H1 (cell line): ENCODE measurements around the gene PCDHA5. TPM values are rescaled to one million over a fixed set of nuclear protein-coding genes. Genes with fewer than 3 reads are reported as not detected.

Experiments
- CTCF ChIA-PET: fragments of 300-600 bp; sonication (Branson Sonifier 250); formaldehyde crosslinking; loops from one replicate; lab custom pipeline; 2021; ENCODE audit not compliant: partially characterized antibody; lab: Charles Lee
- POLR2A ChIA-PET: fragments of 300-600 bp; sonication (Branson Sonifier 250); formaldehyde crosslinking; loops from one replicate; lab custom pipeline; 2021; ENCODE audit warnings: inconsistent platforms; ENCODE audit not compliant: partially characterized antibody; lab: Charles Lee
- DNase-seq, 2 experiments: peaks; one replicate each; pipeline versions ENCODE4 v3.0.0 to v3.0.0-alpha.2; 2010 to 2022; ENCODE audit warnings: low spot score in 2 of 2, low read depth in 1 of 2, mixed read lengths in 1 of 2
- FAIRE-seq: peaks from 2 replicates; lab custom pipeline; 2011; peaks lifted over from hg19 to GRCh38; lab: Jason Lieb, UNC
- H2AFZ ChIP-seq: 2 replicates; pipeline ENCODE4 v1.8.1; 2012; ENCODE audit warnings: low read length, inconsistent platforms
- H2AK5ac ChIP-seq: 2 replicates; pipeline ENCODE4 v1.6.1; 2013; ENCODE audit warnings: low read depth, low read length
- H2BK120ac ChIP-seq: replicated peaks from 2 replicates; pipeline ENCODE3; 2013; ENCODE audit warnings: low read depth, low read length, inconsistent platforms
- H2BK12ac ChIP-seq: 2 replicates; pipeline ENCODE4 v1.6.1; 2013; ENCODE audit warnings: low read depth, low read length
- H2BK15ac ChIP-seq: 2 replicates; pipeline ENCODE4 v1.6.1; 2013; ENCODE audit warnings: low read length
- H2BK20ac ChIP-seq: 2 replicates; pipeline ENCODE4 v1.6.1; 2013; ENCODE audit warnings: low read length
- H2BK5ac ChIP-seq: 2 replicates; pipeline ENCODE4 v1.6.1; 2013; ENCODE audit warnings: low read depth, low read length
- H3K14ac ChIP-seq: 2 replicates; pipeline ENCODE4 v1.6.1; 2013; ENCODE audit warnings: inconsistent platforms; ENCODE audit not compliant: insufficient read length
- H3K18ac ChIP-seq: 2 replicates; pipeline ENCODE4 v1.6.1; 2013; ENCODE audit warnings: low read length; ENCODE audit errors: extremely low read depth
- H3K23ac ChIP-seq: 2 replicates; pipeline ENCODE4 v1.6.1; 2013; ENCODE audit warnings: inconsistent platforms; ENCODE audit not compliant: insufficient read length
- H3K23me2 ChIP-seq: 2 replicates; pipeline ENCODE4 v1.6.1; 2013; ENCODE audit warnings: low read depth, low read length
- H3K27ac ChIP-seq: 2 replicates; pipeline ENCODE4 v1.6.1; 2011; ENCODE audit warnings: low read depth, low read length, inconsistent platforms
- H3K27me3 ChIP-seq, 4 experiments: replicated peaks in 1 of 4; 1 replicate in 1 of 4; 2 replicates in 3 of 4; pipeline versions ENCODE4 v1.6.1 to v1.8.1; 2011 to 2013; ENCODE audit warnings: low read length in 3 of 4, mild to moderate bottlenecking in 3 of 4, inconsistent platforms in 2 of 4, mixed read lengths in 2 of 4, moderate library complexity in 1 of 4; ENCODE audit not compliant: control insufficient read depth in 3 of 4, insufficient read depth in 3 of 4; ENCODE audit errors: extremely low read depth in 1 of 4
- H3K36me3 ChIP-seq, 4 experiments: 2 replicates each; pipeline versions ENCODE4 v1.6.1 to v1.8.1; 2011 to 2013; ENCODE audit warnings: mild to moderate bottlenecking in 4 of 4, low read length in 3 of 4, moderate library complexity in 2 of 4, control low read depth in 1 of 4, inconsistent platforms in 1 of 4; ENCODE audit not compliant: insufficient read depth in 4 of 4, control insufficient read depth in 2 of 4
- H3K4ac ChIP-seq: replicated peaks from 2 replicates; pipeline ENCODE3; 2013; ENCODE audit warnings: low read length, low read depth, mixed read lengths, inconsistent platforms; ENCODE audit not compliant: insufficient read length
- H3K4me1 ChIP-seq, 4 experiments: replicated peaks in 1 of 4; 1 replicate in 1 of 4; 2 replicates in 3 of 4; pipeline versions ENCODE4 v1.6.1 to v1.8.1; 2011 to 2013; ENCODE audit warnings: low read length in 3 of 4, inconsistent platforms in 2 of 4, mixed read lengths in 1 of 4; ENCODE audit not compliant: insufficient read depth in 4 of 4, control insufficient read depth in 3 of 4
- H3K4me2 ChIP-seq, 2 experiments: 2 replicates each; pipeline versions ENCODE4 v1.6.1 to v1.8.1; 2011 to 2013; ENCODE audit warnings: low read depth in 2 of 2, low read length in 2 of 2, control low read depth in 1 of 2, inconsistent platforms in 1 of 2, mild to moderate bottlenecking in 1 of 2; ENCODE audit not compliant: insufficient read depth in 1 of 2
- H3K4me3 ChIP-seq, 4 experiments: fragments of 200-600, 300-600 bp in 1 of 4; sonication (generic), shearing (Covaris generic), sonication (Bioruptor Twin) in 1 of 4; 2 replicates each; pipeline versions ENCODE4 v1.5.1 to v1.8.1; 2011 to 2016; ENCODE audit warnings: low read length in 4 of 4, low read depth in 3 of 4, control low read depth in 2 of 4, inconsistent platforms in 2 of 4, mild to moderate bottlenecking in 2 of 4, mixed read lengths in 1 of 4, moderate library complexity in 1 of 4; ENCODE audit not compliant: insufficient read depth in 2 of 4; ENCODE audit errors: extremely low read depth in 1 of 4
- H3K56ac ChIP-seq: replicated peaks from 2 replicates; pipeline ENCODE3; 2013; ENCODE audit warnings: low read depth, mild to moderate bottlenecking, mixed read lengths, low read length, inconsistent platforms; ENCODE audit not compliant: insufficient read length
- H3K79me1 ChIP-seq: 2 replicates; pipeline ENCODE4 v1.6.1; 2013; ENCODE audit warnings: low read depth, low read length, control low read depth
- H3K79me2 ChIP-seq, 2 experiments: 2 replicates each; pipeline versions ENCODE4 v1.6.1 to v1.8.1; 2012 to 2013; ENCODE audit warnings: low read length in 2 of 2, mild to moderate bottlenecking in 2 of 2, inconsistent platforms in 1 of 2; ENCODE audit not compliant: insufficient read depth in 2 of 2, control insufficient read depth in 1 of 2
- H3K9ac ChIP-seq, 4 experiments: replicated peaks in 1 of 4; 1 replicate in 1 of 4; 2 replicates in 3 of 4; pipeline versions ENCODE4 v1.6.1 to v1.8.1; 2011 to 2013; ENCODE audit warnings: low read depth in 3 of 4, low read length in 3 of 4, control low read depth in 2 of 4, mild to moderate bottlenecking in 2 of 4, moderate library complexity in 2 of 4, inconsistent platforms in 1 of 4; ENCODE audit errors: extremely low read depth in 1 of 4
- H3K9me3 ChIP-seq, 2 experiments: 2 replicates each; pipeline versions ENCODE4 v1.6.1 to v1.8.1; 2012 to 2013; ENCODE audit warnings: mild to moderate bottlenecking in 2 of 2, moderate library complexity in 2 of 2, control low read depth in 1 of 2, inconsistent platforms in 1 of 2, low read depth in 1 of 2, low read length in 1 of 2, mixed read lengths in 1 of 2; ENCODE audit not compliant: insufficient read depth in 2 of 2
- H4K20me1 ChIP-seq, 2 experiments: replicated peaks in 1 of 2; 2 replicates each; pipeline versions ENCODE3 to v1.8.1; 2011 to 2013; ENCODE audit warnings: inconsistent platforms in 2 of 2, low read length in 2 of 2, mild to moderate bottlenecking in 1 of 2; ENCODE audit not compliant: insufficient read depth in 2 of 2, control insufficient read depth in 1 of 2
- H4K5ac ChIP-seq: 2 replicates; pipeline ENCODE4 v1.6.1; 2013; ENCODE audit warnings: low read length, low read depth, mixed read lengths, inconsistent platforms; ENCODE audit not compliant: insufficient read length
- H4K8ac ChIP-seq: 2 replicates; pipeline ENCODE4 v1.8.0; 2013; ENCODE audit warnings: mild to moderate bottlenecking, moderate library complexity, low read length, inconsistent platforms; ENCODE audit not compliant: insufficient read depth; ENCODE audit errors: extremely low read depth
- H4K91ac ChIP-seq: replicated peaks from 2 replicates; pipeline ENCODE3; 2013; ENCODE audit warnings: low read length, mixed read lengths, inconsistent platforms; ENCODE audit not compliant: insufficient read length
- CBX5 ChIP-seq: fragments of 300-800, 300-1000 bp; sonication (generic); IDR thresholded peaks from 2 replicates; pipeline ENCODE4 v1.7.1; 2016; ENCODE audit warnings: antibody characterized with exemption, low read length, low read depth
- CEBPB ChIP-seq: IDR thresholded peaks from 2 replicates; pipeline ENCODE4 v1.6.1; 2012; ENCODE audit warnings: low read depth, low read length
- FOSL1 ChIP-seq: IDR thresholded peaks from 2 replicates; pipeline ENCODE4 v1.6.1; 2011; ENCODE audit warnings: mild to moderate bottlenecking, low read depth, low read length, moderate library complexity; ENCODE audit not compliant: insufficient read depth
- KDM5A ChIP-seq: fragments of 200-600 bp; IDR thresholded peaks from 2 replicates; pipeline ENCODE4 v1.7.1; 2012; ENCODE audit warnings: mild to moderate bottlenecking, low read length, inconsistent platforms, mixed read lengths
- POLR2A ChIP-seq, 2 experiments: IDR thresholded peaks; 1 replicate in 1 of 2; 2 replicates in 1 of 2; pipeline ENCODE4 v1.6.1; 2011; ENCODE audit warnings: low read depth in 2 of 2, low read length in 2 of 2, mild to moderate bottlenecking in 2 of 2; ENCODE audit errors: control extremely low read depth in 1 of 2
- POU5F1 ChIP-seq: IDR thresholded peaks from 2 replicates; pipeline ENCODE4 v1.6.1; 2011; ENCODE audit warnings: low read depth, mild to moderate bottlenecking, low read length, moderate library complexity
- RAD21 ChIP-seq, 2 experiments: IDR thresholded peaks in 1 of 2; conservative IDR thresholded peaks in 1 of 2; 2 replicates each; pipeline ENCODE4 v1.6.1; 2011; ENCODE audit warnings: low read depth in 2 of 2, low read length in 2 of 2, improper control_type of control experiment in 1 of 2, inconsistent platforms in 1 of 2, mild to moderate bottlenecking in 1 of 2, moderate library complexity in 1 of 2
- SAP30 ChIP-seq: fragments of 300-600 bp; sonication (generic); IDR thresholded peaks from 2 replicates; pipeline ENCODE4 v1.7.1; 2012; ENCODE audit warnings: low read length, moderate library complexity, mild to moderate bottlenecking, inconsistent platforms; ENCODE audit not compliant: insufficient read depth, insufficient replicate concordance
- SUZ12 ChIP-seq: fragments of 200-600 bp; sonication (generic); IDR thresholded peaks from 2 replicates; pipeline ENCODE4 v1.6.1; 2012; ENCODE audit warnings: mild to moderate bottlenecking, inconsistent platforms, low read length, moderate library complexity, mixed read lengths
- WGBS, 2 experiments: shearing (Covaris generic) in 1 of 2; methylation state at CpG; one replicate each; pipeline versions ENCODE4 v1.1.6 to v1.1.7; 2013 to 2015; ENCODE audit warnings: low lambda C conversion rate in 2 of 2, mixed read lengths in 2 of 2, inconsistent platforms in 1 of 2, low coverage in 1 of 2, missing lambda C conversion rate in 1 of 2; ENCODE audit not compliant: insufficient replicate concordance in 2 of 2, insufficient coverage in 1 of 2, insufficient read length in 1 of 2; ENCODE audit errors: extremely low coverage in 1 of 2, missing lambda C conversion rate in 1 of 2; 5-methylcytosine and 5-hydroxymethylcytosine counted together
- polyA plus RNA-seq, 7 experiments: library from polyadenylated mRNA; depleted of rRNA in 3 of 7; stranded (reverse) in 5 of 7; unstranded in 2 of 7; fragments of >200 nt in 5 of 7; fragments of 200-250 nt in 2 of 7; gene quantifications; 1 replicate in 5 of 7; 2 replicates in 1 of 7; 4 replicates in 1 of 7; pipeline versions ENCODE4 v1.2.1 to v1.2.3, GENCODE V29; 2011 to 2013; ENCODE audit warnings: missing spikeins in 2 of 7, mixed read lengths in 2 of 7
- total RNA-seq: library from RNA; stranded (reverse); fragmentation: NEBNext Ultra II Directional; extraction: Animal tissue kit (Norgen Biotek cat#: 25700); gene quantifications from 2 replicates; pipeline ENCODE4 v1.2.1, GENCODE V29; 2021

The PCDHA5 gene
- total and polyA plus RNA-seq, 2 of the 8 experiments (the other 6 are each of a cell fraction or from before 2014, with no cell fraction given): 0.33 to 0.76 TPM

DNA sequence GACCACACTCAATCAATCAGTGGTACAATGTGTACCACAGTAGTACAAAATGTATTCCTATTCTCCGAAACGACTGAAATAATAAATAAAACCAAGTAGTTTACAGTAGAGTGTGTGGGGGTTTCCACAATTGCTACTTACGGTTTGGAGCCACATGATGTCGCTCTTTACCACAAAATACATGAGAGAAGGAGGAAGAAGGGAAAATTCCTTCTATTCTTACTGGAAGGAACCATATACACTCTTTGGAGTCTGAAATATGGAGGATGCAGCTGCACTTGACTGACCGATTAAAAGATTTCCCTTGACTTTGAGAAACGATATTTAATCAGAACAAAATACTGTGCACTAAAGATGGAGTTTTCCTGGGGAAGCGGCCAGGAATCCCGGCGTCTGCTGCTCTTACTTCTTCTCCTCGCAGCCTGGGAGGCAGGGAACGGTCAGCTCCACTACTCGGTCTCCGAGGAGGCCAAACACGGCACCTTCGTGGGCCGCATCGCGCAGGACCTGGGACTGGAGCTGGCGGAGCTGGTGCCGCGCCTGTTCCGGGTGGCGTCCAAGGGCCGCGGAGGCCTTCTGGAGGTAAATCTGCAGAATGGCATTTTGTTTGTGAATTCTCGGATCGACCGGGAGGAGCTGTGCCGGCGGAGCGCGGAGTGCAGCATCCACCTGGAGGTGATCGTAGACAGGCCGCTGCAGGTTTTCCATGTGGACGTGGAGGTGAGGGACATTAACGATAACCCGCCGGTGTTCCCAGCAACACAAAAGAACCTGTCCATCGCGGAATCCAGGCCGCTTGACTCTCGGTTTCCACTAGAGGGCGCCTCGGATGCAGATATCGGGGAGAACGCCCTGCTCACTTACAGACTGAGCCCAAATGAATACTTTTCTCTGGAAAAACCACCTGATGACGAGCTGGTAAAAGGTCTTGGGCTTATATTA is 14.3 kb upstream of the PCDHA5 start, which contains the start of gene PCDHA4:
TSS of gene PCDHA4 (plus strand) at position 235 of the 942 bp plus-strand sequence.
- H4K91ac ChIP-seq: no peak within 1 kb of the TSS
- no peaks in the 10 kb centered on the region for H3K79me2 ChIP-seq
- H3K4me3 ChIP-seq: peak within 1 kb of the TSS; percentile 80 to 88 (median 85)
- peaks cover 0 to 13% of the 10 kb centered on the region in 2 experiments; a peak in 2 of 4 replicates for H3K9me3 ChIP-seq
- no peaks in the 10 kb centered on the region for H3K27me3 ChIP-seq
- peaks cover 0 to 12% (median 0%) of the 10 kb centered on the region in 4 experiments; a peak in 3 of 8 replicates for H3K36me3 ChIP-seq
- FAIRE-seq (peak; percentile 93), DNase-seq (peak in 1 of 2 experiments; percentile 94)
- no peak within 1 kb of the TSS for H3K23ac ChIP-seq
- H3K56ac ChIP-seq: no peak within 1 kb of the TSS
- no peaks in the 10 kb centered on the region for H4K20me1 ChIP-seq
- H3K4me1 ChIP-seq: no peaks in the 10 kb centered on the region
- H2BK12ac ChIP-seq: no peak within 1 kb of the TSS
- H4K5ac ChIP-seq: peak within 1 kb of the TSS; percentile 28
- no peak within 1 kb of the TSS for H3K14ac ChIP-seq
- no peak within 1 kb of the TSS for H3K4ac ChIP-seq
- peak within 1 kb of the TSS; percentile 75 to 90 (median 84) for H3K9ac ChIP-seq
- H3K4me2 ChIP-seq: peak within 1 kb of the TSS; percentile 55 to 59
- 5% methylated on average over 36 of the region's 47 CpGs; no CpG with 5 or more reads in 1 of the 2 experiments for WGBS, 2 experiments
- H2BK120ac ChIP-seq: no peak within 1 kb of the TSS
- H2AFZ ChIP-seq: peak within 1 kb of the TSS; percentile 95
- no peak within 1 kb of the TSS for H2AK5ac ChIP-seq
- H2BK15ac ChIP-seq: no peak within 1 kb of the TSS
- no peak within 1 kb of the TSS for H4K8ac ChIP-seq
- H3K18ac ChIP-seq: peak within 1 kb of the TSS; percentile 81
- peak within 1 kb of the TSS; percentile 31; the same call in 1 of the 2 replicates for H3K27ac ChIP-seq
- H2BK20ac ChIP-seq: no peak within 1 kb of the TSS
- no peak within 1 kb of the TSS for H2BK5ac ChIP-seq
- ChIA-PET CTCF (interaction anchor here (0.6 to 5.5 kb wide), 49 partner anchors 9 to 757 kb away, joined by 3 to 59 read pairs (median 4); partner anchors contain the start of genes PCDHA1, PCDHA10, PCDHA11 and PCDHA12), POLR2A (interaction anchor here (0.6 to 2.1 kb wide), 8 partner anchors 10 to 233 kb away, joined by 3 to 8 read pairs (median 3); partner anchors contain the start of genes PCDHA1, PCDHA2 and PCDHA6)
- no peaks in the 10 kb centered on the region for H3K79me1 ChIP-seq
- no peaks in the 10 kb centered on the region for H3K23me2 ChIP-seq
- no peak for TF ChIP-seq FOSL1
- TF ChIP-seq KDM5A: no peak
- TF ChIP-seq CBX5: no peak
- TF ChIP-seq POLR2A (IDR thresholded peaks at IDR 0.05; ENCODE audit: control extremely low read depth in 1 of 2, low read depth in 2 of 2, low read length in 2 of 2): peak in 1 of 2 experiments; percentile 59; a peak in 2 of 3 replicates
- TF ChIP-seq SAP30: no peak
- TF ChIP-seq CEBPB: no peak
- no peak for TF ChIP-seq POU5F1
- TF ChIP-seq RAD21 (IDR thresholded peaks at IDR 0.05 in 1 of 2, conservative IDR thresholded peaks at IDR 0.05 in 1 of 2; ENCODE audit: low read depth in 2 of 2, low read length in 2 of 2): peak; percentile 75 to 76
- no peak for TF ChIP-seq SUZ12
